ENCODE data around the gene GOSR1.
"Not testable (repeated sequence)": the region's sequence is repeated elsewhere in the genome, so short reads cannot be mapped to it uniquely, and the experiment has no call there.

GOSR1 gene

DNA sequence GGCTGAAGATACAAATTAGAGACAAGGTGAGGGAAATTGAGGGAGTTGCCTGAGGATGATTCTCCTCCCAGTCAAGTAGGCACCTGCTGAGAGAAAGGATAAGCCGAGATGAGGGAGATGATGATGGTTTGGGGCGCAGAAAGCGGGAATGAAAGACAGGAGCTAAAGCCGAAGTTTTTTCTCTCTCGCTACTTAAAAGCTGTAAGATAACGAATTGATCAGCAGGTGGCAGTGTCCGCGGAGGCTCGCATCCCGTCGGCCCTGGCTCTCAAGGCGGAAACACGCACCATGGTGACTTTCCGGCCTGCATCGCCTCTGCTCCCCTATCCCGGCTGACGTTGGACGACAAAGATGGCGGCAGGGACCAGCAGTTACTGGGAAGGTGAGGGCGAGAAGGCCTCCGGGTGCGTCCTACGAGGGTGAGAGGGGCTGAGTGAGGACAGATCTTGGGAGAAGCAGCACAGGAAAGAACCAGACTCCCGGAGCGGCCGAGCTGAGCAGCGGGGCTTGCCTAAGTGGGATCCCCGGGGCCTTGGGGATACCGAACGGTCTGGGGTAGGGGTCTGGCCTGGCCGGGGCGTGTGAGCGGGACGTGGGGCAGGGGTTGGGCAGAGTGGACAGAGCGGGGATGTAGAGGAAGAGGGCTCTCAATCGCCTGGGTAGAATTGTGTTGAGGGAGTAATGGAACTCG lies at the start of gene GOSR1:
Gene GOSR1, plus strand, starts transcription at position 326 of the 691 bp plus-strand sequence. Its CDS starts 26 bp downstream, at position 352.
- DNase-seq (ENCODE audit: low read depth, low spot score), result peak; percentile 91

DNA sequence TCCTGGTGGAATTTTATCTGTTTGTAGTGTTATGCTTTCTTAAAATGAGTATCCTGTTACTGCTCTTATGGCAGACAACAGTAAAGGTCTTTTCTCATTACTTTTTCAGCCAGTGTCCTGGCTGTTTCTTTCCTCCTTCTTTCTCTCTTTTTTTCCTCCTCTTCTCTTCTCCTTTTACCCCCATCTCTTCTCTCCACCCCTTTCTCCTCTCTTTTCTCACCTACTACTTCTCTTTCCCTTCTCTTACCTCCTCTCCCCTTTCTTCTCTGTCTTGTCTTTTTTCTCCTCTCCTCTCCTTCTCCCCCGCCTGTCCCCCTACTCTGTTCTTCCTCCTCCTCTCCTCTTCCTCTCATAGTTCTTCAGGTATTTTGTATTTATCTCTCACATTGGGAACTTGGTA lies 49.6 kb upstream of the GOSR1 start:
- DNase-seq (ENCODE audit: low read depth, low spot score), result no peak

DNA sequence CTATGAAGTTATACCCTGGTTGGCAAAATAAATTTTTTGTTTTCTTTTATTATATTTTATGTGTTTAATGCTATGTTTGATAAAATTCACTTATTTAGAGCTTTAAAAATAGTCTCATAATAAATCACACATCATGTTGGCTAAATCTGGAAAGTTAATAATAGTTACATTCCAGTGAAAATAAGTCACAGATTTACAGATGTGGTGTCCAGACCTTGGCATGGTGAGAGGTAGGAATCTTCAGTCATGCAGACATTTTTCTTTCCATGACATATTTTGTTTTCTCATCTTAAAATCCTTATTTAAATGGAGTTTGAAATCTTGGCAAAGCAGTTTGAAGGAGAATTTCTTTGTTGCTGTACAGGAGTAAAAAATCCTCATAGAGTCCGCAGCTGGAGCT lies 48.1 kb upstream of the GOSR1 start:
- DNase-seq (ENCODE audit: low read depth, low spot score), result no peak

DNA sequence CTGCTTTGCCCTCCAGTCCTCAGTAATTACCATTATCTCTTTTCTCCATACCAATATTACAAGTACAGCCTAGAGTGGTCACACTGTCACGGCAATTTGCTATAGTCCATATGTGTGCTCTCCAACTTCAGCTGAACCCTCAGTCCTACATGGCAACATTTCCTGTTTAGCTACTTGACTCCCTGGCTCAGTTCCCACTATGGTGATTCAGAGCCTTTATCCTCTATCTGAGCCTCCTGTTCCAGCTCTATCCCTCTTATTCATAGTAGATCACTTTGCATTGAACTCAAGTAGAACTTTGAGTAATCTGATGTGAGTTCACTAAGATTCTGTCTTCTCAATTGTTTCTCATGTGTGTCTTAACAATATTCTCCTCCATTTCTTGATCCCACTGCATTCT lies 43.7 kb upstream of the GOSR1 start:
- peak; percentile 69 for DNase-seq (ENCODE audit: low read depth, low spot score)

- no peak for DNase-seq (ENCODE audit: low read depth, low spot score)
Observed at GRCh38 chr17:30436729-30437128, 40.5 kb upstream of the GOSR1 start.

GRCh38 chr17:30443721-30444120 lies 33.5 kb upstream of the GOSR1 start:
- no peak for DNase-seq (ENCODE audit: low read depth, low spot score)

DNA sequence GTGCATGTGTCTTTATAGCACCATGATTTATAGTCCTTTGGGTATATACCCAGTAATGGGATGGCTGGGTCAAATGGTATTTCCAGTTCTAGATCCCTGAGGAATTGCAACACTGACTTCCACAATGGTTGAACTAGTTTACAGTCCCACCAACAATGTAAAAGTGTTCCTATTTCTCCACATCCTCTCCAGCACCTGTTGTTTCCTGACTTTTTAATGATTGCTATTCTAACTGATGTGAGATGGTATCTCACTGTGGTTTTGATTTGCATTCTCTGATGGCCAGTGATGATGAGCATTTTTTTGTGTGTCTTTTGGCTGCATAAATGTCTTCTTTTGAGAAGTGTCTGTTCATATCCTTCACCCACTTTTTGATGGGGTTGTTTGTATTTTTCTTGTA lies 30.6 kb upstream of the GOSR1 start:
- DNase-seq (ENCODE audit: low read depth, low spot score), result not testable (repeated sequence)

- no peak for DNase-seq (ENCODE audit: low read depth, low spot score)
Observed at GRCh38 chr17:30449480-30449879, 27.7 kb upstream of the GOSR1 start.

- no peak for DNase-seq (ENCODE audit: low read depth, low spot score)
Observed at GRCh38 chr17:30450125-30451027, 26.8 kb upstream of the GOSR1 start.

DNA sequence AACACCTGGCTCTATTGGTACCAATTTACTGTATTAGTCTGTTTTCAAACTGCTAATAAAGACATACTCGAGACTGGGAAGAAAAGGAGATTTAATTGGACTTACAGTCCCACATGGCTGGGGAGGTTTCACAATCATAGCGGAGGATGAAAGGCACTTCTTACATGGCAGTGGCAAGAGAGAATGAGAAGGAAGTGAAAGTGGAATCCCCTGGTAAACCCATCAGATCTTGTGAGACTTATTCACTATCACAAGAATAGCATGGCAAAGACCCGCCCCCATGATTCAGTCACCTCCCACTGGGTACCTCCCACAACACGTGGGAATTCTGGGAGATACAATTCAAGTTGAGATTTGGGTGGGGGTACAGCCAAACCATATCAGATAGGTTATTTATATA lies 22.6 kb upstream of the GOSR1 start:
- DNase-seq (ENCODE audit: low read depth, low spot score), result no peak

GRCh38 chr17:30458371-30458770 lies 18.8 kb upstream of the GOSR1 start:
- no peak for DNase-seq (ENCODE audit: low read depth, low spot score)

GRCh38 chr17:30458797-30459413 lies 18.3 kb upstream of the GOSR1 start:
- not testable (repeated sequence) for DNase-seq (ENCODE audit: low read depth, low spot score)

GRCh38 chr17:30468465-30468864 lies 8.7 kb upstream of the GOSR1 start:
- no peak for DNase-seq (ENCODE audit: low read depth, low spot score)

DNA sequence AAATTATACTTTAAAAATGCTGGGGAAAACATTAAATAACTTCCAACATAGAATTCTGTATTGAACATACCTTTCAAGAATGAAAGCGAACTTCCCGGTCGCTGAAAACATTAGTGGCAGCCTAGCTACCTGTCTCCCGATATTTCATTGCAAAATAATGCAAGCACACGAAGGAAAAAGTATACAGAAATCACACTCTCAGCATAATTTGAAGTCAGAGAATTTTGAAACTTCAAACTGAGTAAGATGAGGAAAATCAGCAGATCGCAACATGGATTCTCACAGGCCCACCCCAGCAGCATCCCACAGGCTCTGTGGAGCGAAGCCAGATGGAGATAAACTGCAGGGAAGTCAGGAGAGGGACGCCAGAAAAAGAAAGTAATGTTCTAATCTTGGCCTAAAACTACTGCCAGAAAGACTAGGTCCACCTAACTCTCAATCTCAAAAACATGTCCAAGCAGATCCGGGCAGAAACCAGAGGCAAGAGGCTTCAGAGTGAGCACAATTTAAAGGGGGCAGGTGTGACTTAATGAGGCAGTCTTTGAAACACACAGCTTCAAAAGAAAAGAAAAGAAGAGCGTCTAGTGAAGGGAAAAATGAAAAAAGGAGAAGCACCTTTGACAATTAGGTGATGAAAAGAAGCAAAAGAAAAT lies 4.8 kb upstream of the GOSR1 start:
- no peak for DNase-seq (ENCODE audit: low read depth, low spot score)

DNA sequence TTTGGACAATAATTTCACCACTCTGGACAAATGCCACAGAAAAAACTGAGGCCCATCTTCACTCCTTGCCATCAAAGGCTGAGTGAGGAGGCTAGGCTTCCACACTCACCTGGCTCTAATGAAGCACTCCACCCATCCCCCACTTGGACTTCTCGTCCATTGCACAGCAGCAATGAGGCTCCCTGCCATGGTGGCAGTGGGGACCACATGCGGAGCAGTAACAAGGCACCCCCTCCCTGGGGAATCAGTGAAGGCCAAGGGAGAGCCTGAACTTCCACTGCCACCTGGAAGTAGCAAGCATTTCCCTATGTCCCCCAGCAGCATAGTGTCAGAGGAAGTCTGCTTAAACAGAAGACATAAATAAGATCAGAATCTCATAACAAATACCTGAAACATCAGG lies 2.0 kb upstream of the GOSR1 start:
- no peak for DNase-seq (ENCODE audit: low read depth, low spot score)

GRCh38 chr17:30476726-30477082 lies 504 bp upstream of the GOSR1 start:
- DNase-seq (ENCODE audit: low read depth, low spot score), result no peak

GRCh38 chr17:30477774-30478115 lies 537 bp downstream of the GOSR1 start:
- no peak for DNase-seq (ENCODE audit: low read depth, low spot score)

- no peak for DNase-seq (ENCODE audit: low read depth, low spot score)
Observed at GRCh38 chr17:30482555-30482954, 5.3 kb downstream of the GOSR1 start.

GRCh38 chr17:30483159-30483558 lies 6.0 kb downstream of the GOSR1 start:
- no peak for DNase-seq (ENCODE audit: low read depth, low spot score)

DNA sequence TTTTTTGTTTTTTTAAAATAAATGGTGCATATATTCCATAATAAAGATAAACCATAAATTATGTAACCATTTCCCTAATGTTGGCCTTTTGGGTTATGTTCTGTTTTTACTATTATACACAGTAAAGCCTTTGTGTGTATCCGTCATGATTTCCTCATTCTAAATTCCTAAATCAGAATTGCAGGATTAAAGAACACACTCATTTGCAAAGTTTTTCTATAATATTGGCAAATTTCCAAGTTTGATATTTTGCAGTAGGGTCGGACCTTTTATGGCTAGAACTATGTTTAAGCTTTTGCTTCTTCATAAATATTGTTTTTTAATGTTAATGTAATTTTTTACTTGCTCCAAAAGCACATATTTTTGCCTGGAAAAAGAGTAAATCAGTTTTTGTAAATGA lies 16.6 kb downstream of the GOSR1 start:
- no peak for DNase-seq (ENCODE audit: low read depth, low spot score)

GRCh38 chr17:30495586-30495985 lies 18.4 kb downstream of the GOSR1 start:
- no peak for DNase-seq (ENCODE audit: low read depth, low spot score)

- no peak for DNase-seq (ENCODE audit: low read depth, low spot score)
Observed at GRCh38 chr17:30503558-30503957, 26.4 kb downstream of the GOSR1 start.

All from smooth muscle cell of the brain vasculature (primary cell).